SH-SY5Y (cell line): ENCODE measurements around the gene SYNGR1.

Experiments
- GATA2 ChIP-seq: IDR thresholded peaks from 2 replicates; pipeline ENCODE4 v1.6.1; 2011; ENCODE audit warnings: mild to moderate bottlenecking, low read depth, low read length
- GATA3 ChIP-seq: IDR thresholded peaks from 2 replicates; pipeline ENCODE4 v1.6.1; 2011; ENCODE audit warnings: low read depth, mild to moderate bottlenecking, low read length, moderate library complexity

DNA sequence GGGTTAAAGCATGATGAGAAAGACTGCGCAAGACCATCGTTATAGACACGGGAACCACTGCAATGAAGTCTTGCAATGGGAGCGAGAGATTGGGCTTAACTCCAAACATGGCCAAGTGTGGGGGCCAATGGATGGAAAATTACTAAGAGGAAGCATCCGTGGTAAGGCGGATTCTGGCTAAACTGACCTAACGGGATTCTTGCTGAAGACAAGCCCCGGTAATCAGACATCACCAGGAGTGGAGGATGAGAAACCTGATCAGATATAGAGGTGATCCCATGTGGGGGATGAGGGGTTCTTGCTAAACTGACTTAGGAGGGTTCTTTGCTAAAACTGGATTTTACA, 5.8 kb upstream of the SYNGR1 start:
- no peak for TF ChIP-seq GATA2
- no peak for TF ChIP-seq GATA3
